HG02970 (cell line): ENCODE measurements around the gene AGAP1.

Experiments
- ATAC-seq: cut with Tn5 transposase; IDR thresholded peaks from one replicate; pipeline ENCODE4 v1.9.1; 2021; ENCODE audit warnings: mild to moderate bottlenecking, moderate library complexity, moderate number of reproducible peaks; ENCODE audit not compliant: unreplicated experiment, low FRiP score

AGAP1 gene

DNA sequence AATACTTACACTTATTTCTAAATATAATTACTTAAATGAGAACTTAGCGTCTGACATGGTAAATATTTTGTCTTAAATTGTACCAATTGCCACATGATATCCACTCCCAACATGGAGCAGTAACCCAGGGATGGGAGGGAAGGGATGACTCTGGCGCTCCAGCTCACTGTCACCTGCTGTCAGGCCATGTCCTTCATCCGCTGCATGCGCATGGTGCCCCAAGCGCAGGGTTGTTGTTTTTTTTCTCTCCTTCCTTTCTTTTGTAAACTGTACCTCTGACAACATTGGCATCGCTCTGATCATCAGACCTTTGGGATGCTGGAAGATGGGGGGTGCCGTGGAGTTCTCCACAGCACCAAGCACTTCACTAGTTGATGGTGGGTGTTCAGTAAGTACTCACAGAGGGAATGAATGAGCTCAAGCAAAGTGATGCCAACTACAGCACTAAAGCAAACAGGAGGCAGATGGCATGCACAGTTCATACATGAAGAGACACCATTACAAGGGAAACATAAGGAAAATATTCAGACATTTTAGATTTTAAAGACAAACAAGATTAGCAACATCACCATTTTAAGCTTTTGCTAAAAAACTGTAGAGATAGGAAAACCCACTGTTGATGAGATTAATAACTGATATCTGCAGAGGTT, 426.5 kb downstream of the AGAP1 start:
- ATAC-seq = no peak

DNA sequence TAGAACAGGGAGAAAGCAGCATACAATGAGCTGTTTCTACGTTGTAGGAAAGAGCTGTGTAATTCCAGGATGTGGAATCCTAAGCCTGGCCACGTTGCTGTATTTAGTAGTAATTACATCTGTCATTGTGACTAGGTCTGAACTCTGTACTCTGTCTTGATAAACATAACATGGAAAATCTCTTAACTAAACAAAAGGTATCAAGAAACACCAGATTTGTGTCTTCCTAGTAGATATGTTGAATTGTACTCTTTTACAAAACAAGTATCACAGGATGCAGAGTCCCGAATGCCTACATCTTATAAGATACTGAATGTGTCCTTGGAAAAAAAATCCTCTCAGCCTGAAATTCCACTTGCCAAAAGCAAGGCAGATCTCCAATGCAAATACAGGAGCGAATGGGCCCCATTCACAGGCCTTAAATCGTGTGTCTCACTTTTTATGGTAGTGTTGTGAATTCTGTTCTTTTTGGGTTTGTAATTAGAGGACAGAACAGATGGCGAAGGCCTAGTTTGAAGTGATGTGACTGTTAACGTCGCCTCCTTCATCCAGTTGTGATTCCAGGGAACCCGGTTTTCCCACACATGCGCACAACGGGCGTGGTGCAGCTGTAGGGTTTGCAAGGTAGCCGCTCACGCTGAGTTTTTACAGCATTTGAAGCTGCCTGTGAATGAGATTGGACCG, 427.8 kb downstream of the AGAP1 start:
- no peak for ATAC-seq

DNA sequence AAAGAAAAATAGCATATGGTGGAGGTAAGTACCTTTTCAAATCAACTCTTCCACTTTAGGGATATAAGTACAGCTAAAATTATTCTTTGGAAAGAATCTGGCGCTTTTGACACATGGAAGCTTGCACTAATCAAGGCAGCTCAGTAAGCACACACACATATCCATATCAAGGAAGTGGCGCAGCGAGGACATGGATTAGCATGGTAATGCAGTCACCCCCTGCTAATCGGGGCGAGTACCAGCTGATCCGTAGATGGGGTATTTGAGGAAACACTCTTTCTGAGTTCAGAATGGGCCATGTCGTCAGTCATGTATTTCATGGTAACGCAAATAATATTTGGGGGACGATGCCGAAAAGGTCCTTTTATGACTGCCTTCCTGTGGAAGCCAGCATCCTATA, 429.0 kb downstream of the AGAP1 start:
- ATAC-seq = no peak

DNA sequence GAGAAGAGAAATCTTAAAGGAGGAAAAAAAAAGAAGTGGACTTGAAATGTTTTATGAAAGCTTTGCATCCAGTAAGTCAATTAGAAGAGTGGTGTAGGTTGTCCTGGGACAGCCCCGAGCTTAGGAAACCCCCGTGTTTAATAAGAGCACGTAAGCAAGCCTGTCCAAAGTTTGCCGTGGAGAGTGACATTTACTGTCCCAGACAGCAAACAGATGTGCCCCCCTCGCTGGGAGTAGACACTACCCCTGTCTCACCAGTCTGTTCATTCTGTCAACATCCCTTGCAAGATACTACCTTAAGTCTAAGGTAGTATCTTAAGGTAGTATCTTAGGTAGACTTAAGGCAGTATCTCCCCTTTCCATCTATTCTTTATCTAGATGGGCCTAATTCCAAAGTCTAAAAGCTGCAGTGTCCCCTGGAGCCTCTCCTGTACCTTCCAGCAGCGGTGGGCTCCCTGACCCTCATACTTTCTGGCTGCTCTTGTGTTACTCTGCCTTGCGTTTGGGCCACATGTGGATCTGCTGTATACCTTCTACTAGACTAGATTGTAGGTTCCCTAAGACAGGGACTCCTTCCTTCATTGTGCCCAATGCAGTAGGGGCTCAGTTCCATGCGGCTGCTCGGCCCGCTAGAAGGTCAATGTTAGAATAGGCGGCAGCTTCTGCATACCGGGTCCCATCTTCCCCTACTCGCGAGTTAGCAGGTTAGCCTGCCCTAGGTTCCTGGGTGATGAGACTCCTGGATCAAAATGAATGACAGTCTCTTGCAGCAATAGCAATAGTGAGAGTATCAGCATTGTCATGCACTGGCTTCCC, 430.2 kb downstream of the AGAP1 start:
- ATAC-seq = no peak

DNA sequence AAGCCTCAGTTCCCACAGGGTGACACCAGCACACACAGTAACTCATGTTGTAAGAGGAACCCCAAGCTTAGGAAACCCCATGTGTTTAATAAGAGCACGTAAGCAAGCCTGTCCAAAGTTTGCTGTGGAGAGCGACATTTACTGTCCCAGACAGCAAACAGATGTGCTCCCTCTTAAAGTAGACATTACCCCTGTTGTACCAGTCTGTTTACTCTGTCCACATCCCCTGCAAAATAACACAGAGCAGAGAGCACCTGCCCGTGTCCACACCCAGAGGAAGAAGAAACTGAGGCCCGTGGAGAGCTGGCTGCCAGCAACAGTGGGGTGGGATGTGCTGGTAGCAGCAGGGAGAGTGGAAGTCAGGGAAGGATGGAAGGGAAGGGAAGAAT, 430.8 kb downstream of the AGAP1 start:
- ATAC-seq = no peak

DNA sequence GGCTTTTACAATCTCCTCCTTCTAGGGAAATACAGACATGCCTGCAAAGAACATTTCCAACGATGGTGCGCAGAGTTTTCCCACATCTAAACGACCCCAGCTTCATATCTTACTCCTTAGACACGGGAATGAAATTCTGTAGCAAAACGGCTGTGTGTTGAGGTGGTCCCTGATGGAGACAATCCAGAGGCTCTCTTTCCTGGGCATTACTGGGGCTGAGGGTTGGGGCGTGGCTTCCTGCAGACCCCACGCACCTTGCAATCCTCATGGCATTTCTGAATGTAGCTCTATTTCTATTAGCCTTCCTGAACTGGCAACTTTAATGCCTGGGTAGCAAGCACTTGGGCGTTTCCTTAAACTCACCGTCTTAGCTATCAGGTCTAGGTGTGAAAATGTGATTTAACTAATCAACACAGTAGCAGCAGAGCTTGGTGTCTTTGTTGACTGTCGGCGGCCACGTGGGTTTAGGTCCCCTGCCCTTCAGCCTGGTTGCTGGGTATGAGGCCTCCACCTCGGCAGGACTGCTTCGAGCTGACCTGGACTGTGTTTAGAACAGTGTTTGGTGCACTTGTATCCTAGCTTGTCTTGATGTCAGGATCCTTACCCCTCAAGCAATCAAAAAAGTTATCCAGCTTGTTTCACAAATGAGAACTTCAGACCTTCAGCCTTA, 431.5 kb downstream of the AGAP1 start:
- ATAC-seq = no peak

DNA sequence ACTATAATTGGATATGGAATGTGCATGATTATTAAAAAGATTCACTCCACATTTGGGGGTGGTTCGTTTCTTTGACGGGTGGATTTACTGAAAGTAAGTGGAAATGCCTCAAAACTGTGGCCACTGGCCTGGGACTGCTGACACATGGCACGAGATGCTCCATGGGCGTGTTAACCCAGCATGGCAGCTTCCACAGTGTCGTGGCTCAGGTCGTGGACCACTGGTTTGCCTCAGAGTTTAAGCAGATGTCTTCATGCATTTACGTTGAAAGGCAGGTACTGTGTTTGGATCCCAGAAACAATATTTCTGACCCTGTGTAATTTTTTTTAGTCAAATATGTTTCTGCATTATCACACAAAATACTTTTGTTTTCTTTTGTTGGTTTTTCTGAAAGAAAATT, 432.4 kb downstream of the AGAP1 start:
- no peak for ATAC-seq

DNA sequence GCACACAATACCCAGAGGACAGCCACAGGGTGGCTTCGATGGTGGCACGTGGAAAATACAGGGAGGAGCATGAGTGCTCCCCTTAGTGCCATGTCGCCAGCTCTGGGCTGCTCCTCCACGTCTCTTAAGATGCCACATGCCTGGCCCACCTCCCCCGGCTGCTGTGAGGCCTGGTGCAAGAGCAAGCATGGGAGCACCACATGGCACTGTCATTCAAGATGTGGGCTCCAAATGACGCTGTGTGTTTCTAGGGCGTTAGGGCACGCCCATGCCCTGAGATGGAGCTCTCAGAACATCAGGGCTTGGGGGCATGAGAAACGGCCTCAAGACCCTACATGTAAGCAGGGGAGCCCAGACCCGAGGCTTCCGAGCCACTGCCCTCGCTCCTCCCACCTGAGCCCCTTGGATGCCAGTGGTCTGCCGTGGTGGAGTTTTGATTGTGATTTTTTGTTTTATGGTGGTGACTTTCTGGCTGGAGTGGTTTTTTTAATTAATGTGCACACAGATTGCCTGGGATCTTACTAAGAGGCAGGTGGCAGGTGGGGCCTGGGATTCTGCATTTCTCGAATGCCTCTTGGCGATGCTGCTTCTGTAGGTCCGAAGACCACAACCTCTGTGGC, 435.0 kb downstream of the AGAP1 start:
- ATAC-seq = no peak

DNA sequence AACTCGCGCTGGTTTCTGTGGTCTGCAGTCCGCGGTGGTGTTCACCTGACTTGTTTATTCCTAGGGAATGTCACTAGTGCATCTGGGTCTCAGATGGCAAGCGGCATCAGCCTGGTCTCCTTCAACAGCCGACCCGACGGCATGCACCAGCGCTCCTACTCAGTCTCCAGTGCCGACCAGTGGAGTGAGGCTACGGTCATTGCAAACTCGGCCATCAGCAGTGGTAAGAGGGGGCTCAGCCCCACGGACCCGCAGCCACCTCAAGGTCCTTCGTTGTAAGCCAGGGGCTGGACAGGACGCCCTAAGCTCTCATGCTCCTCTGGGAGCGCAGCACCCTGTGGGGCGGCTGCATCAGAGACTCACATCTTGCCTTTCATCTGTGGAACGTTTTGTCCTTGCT, 436.9 kb downstream of the AGAP1 start:
- ATAC-seq = no peak

DNA sequence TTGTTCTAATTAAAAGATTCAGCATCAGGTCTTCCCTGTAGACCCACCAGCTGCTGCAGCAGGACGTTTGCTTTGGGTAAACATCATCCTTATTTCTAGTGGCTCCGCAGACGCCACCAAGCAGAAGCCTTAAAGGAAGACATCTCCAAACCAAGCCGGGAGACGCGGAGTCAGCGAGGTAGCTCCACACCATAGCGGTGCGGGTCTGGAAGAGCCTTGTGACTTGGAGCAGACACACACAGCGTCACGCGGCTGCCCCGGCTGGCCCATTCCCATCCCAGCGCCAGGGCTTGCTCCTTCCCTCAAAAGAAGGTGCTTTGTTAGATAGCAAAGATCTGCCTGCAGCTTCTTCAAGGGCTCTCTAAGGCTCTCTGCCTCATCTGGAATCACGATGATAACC, 437.8 kb downstream of the AGAP1 start:
- ATAC-seq = no peak

DNA sequence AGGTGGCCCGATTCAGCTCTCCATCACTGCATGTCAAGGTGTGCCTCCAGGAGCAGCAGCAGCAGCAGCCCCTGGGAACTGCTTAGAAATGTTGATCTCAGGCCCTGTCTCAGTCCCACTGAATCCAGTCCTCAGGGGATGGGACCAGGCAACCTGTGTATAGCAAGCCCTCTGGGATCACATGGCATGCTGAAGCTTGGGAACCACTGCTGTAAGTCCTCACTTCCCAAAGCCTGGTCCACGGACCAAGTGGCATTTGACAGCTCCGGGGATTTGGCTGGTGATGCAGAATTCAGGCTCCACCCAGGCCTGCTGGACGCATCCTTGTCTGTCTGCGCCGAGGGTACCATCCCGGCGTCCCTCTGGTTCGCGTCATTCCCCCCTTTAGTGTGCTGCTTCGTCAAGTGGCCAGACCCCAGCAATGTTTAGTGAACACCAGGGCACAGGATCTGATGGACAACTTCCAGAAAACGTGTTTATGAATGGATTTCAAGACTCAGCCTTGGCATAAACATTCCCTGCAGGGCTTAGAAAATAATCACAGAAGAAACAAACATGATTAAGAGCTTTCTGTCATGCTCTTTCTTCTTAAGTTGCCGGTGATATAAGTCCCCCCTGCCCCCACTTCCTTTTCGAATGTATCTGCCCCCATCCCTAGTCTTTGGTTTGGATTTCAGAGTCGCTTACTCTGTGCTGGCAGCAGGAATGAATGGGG, 440.4 kb downstream of the AGAP1 start:
- no peak for ATAC-seq

DNA sequence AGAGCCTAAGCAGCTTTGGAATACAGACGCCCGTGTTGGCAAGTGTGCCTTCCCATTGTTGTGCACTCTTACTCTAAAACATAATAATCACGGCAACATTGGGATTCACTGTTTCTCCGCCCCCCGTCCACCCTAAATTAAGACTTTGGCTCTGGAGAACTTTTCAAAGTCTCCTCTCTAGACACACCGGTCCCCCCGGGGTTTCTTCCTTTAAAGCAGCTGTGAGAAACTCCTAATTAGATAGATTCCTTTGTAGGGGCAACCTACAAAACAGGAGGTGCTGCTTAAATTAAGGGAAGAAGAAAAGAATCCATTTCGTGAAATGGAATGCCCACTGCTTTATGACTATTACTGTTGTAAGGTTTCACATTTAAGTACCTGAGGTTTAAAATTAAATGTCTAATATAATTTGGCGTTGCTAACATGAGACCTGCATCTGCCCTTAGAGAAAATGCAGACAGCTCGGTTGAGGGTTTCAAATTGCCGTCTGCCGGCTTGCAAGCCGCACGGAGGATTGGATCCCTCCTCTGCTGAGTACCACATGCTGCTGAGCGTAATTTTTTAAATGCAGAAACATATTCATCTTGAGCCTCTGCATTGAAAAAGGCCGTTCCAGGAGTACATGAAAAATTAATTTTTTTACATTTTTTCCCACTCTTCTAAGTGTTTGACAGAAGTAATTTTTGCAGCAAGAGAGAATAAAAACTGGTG, 441.1 kb downstream of the AGAP1 start:
- no peak for ATAC-seq

DNA sequence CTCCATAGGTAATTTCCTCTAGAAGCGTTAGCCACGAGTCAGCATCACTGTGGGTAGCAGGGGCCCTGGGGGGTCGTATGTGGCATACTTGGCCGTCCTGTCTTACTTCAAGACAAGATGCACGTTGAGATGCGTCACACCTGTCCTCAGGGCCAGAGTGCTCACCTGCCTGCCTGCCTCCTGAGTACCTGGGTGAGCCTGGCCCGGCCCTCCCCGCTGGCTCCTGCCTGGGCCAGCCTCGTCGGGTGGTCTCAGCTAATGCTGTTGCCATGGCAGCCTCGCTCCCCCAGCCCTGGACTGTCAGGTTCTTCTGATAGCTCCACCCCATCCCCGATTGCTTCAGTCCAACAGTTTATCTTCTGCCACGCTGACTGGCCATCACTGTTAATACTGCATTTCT, 441.9 kb downstream of the AGAP1 start:
- no peak for ATAC-seq

DNA sequence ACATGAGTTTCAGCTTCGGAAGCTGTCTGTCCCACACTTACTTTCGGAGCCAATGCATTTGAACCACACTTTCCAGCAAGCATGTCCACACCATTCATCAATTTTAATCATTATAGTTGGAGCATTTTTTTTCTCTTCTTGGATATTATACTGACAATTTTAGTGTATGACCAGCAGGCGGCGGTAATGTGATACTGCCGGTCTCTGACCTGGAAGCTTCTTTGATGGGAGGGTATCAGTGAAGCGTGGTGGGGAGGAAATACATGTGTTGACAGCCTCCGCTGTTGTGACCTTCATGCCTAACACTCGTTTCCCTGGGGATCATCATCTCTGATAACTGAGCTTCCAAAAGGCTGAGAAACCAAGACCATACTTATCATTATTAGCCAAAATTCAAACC, 442.6 kb downstream of the AGAP1 start:
- ATAC-seq = no peak

DNA sequence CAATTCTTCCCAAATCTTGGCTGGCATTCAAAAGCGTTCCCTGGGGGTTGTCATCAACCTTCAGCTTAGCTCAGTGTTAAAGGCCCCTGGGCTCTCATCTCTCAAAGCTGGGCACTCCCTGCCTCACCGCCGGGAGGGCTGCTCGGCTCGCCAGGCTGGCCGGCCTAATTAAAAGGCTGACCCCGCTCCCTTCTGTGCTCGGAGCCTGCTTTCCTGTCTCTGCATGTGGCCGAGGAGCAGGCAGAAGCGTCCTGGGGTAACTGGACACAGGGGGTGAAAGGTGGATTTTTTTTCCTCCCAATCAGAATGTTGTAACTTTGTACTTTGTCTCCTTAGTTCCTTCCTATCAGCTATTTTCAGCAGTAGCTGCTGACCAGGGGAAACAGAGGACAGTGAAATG, 443.2 kb downstream of the AGAP1 start:
- ATAC-seq = no peak

DNA sequence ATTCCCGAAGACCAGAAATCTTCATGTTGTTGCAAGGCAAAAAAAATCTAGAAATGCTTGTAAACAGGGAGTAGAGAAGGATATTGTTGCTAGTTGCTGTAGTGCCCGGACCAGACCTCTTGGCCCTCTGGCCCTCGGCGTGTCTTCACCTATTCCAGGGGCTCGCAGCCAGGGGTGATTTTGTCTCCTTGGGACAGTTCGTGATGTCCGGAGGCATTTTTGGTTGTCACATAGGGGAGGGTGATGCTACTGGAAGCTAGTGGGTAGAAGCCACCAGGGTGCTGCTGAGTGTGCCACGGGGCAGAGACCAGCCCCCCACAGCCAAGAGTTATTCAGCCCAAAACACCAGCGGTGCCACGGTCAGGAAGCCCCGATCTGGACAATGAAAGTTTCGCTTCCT, 443.7 kb downstream of the AGAP1 start:
- ATAC-seq = no peak

DNA sequence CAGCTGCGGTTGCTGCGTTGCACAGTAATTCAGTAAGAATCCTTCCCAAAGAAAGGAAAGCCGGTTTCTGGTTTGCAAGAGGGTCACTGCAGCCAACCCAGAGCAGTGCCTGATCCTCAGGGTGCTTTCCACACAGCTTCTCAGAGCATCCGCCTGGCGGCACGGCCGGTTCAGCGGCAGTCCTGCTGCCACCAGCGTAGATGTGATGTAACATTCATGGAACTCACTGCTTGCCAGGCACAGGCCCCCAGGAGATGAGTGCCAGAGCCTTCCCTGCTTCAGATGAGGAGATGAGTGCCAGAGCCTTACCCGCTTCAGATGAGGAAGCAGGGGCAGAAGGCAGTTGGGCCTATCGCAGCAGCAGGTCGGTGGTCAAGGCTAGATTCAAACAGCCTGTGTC, 444.1 kb downstream of the AGAP1 start:
- ATAC-seq = no peak

DNA sequence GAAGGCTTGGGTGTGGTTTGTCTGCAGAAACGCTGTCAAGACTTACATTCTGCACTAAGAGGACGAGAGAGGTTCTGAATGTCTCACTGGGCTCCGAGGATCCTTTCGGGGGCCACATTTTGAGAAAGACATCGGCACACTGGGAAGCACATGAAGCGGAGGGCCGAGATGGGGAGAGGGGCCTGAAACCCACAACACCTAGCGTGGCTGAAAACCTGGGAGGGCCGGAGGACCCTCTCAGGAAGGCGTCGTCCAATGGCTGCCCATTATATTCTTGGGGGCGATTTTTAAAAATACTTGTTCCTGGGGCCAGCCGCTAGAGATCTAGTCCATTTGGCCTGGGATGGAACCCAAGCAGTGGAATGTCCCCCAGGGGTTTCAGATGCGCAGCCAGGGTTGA, 444.8 kb downstream of the AGAP1 start:
- ATAC-seq = no peak

DNA sequence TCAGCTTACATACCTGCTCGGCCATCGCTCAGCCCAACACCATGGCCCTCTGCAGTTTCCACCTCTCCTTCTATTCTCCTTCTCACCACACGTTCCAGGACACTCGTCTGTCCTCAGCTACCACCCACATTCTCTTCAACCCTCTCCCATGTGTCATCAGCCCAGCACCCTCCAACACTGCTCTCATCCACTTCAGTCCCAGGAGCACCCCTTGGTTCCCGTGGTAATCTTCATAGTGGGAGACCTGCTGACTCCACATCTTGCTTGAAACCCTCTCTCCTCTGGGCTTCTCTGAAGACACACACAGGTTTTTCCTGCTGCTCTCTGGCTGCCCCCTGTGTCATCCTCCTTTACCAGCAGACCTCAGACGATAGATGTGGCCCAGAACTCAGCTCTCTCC, 445.6 kb downstream of the AGAP1 start:
- ATAC-seq = no peak

DNA sequence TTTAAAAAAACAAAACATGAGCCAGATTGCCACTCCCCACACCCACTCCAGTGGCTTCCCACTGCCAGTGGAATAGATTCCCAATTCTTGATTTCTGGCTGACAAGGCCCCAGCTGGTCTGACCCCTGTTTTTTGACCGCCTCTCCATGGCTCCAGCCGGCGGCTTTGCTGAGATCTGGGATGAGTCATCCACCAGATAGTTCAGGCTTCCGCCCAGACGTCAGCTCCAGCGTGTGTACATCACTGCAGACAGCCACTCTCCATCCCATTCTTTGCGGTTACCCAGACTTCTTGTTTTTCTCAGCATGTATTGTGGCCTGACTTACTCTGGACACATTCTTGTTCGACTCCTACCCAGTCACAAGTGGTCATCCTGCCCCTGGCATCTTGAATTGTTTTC, 446.5 kb downstream of the AGAP1 start:
- no peak for ATAC-seq
